GM23248 (cell line): Measurements from ENCODE around the gene CEP126.

Source experiments
- EZH2 ChIP-seq: fragments of 200-600 bp; sonication (generic); IDR thresholded peaks from 2 replicates; pipeline ENCODE4 v1.6.1; 2018; ENCODE audit warnings: antibody characterized with exemption, mild to moderate bottlenecking; ENCODE audit not compliant: insufficient read depth, poor library complexity, severe bottlenecking
- EZH2phosphoT487 ChIP-seq: fragments of 200-600 bp; sonication (generic); IDR thresholded peaks from 2 replicates; pipeline ENCODE4 v1.6.1; 2018; ENCODE audit warnings: antibody characterized with exemption, moderate library complexity, mild to moderate bottlenecking, low read depth; ENCODE audit not compliant: insufficient read depth

- TF ChIP-seq EZH2 (no peak), EZH2phosphoT487 (no peak)
Measured at GRCh38 chr11:101945448-101945847, 30.6 kb downstream of the CEP126 start.
